COLO668 (cell line): ENCODE results near the gene FOXP2.
"Not testable (repeated sequence)": the region's sequence is repeated elsewhere in the genome, so short reads cannot be mapped to it uniquely, and the experiment has no call there.

ENCODE experiments used
- DNase-seq: peaks from one replicate; lab custom pipeline; 2025; ENCODE audit not compliant: unreplicated experiment; lab: John Stamatoyannopoulos, UW

FOXP2 gene

GRCh38 chr7:114414156-114415063 is at the start of gene FOXP2:
Gene FOXP2 (plus strand): TSS chr7:114414815. CDS start chr7:114426512, 11,697 bp downstream.
- DNase-seq = peak; percentile 41

GRCh38 chr7:114365791-114366190 is 48.8 kb upstream of the FOXP2 start:
- no peak for DNase-seq

GRCh38 chr7:114368492-114368891 is 46.1 kb upstream of the FOXP2 start:
- DNase-seq = no peak

GRCh38 chr7:114369294-114369693 is 45.3 kb upstream of the FOXP2 start:
- no peak for DNase-seq

GRCh38 chr7:114372619-114373018 is 42.0 kb upstream of the FOXP2 start:
- no peak for DNase-seq

GRCh38 chr7:114375907-114376306 is 38.7 kb upstream of the FOXP2 start:
- no peak for DNase-seq

- DNase-seq = not testable (repeated sequence)
Observed at GRCh38 chr7:114383946-114384345, 30.7 kb upstream of the FOXP2 start.

DNA sequence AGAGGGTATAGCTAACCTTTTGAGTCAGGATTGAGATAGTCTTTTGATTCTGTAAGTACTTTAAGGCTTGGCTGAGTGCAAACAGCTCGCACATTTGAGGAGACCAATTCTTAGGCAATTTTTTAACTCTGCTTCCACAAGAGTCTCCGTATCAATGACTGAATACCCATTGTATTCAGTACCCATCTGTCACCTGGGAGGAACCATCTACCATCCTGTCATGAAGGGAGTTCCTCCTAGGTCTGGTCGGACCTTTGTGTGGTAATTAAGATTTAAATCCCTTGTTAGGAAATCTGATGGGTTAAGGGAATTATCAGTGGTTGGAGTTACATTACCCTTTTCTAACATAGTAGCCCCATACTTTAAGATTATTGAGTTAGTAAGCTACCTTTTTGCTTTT is 30.3 kb upstream of the FOXP2 start:
- DNase-seq = not testable (repeated sequence)

DNA sequence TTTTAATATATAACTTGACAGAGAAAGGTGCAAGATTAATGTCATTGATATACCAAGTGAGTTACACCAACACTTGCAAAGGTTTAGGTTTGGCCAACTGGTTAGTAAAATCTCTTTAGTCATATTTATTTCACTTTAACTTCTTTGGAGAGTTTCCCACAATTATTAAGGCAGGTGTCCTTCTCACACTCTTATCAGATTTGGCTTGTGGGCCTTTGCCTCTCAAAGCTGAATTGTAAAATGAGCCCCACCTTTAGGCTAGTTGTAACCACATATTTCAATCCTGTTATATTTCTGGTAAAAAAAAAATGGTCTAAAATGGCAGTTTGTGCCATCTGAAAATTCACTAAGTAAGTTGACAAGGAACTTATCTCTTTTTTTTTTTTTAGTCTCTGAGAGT is 26.6 kb upstream of the FOXP2 start:
- DNase-seq = no peak

DNA sequence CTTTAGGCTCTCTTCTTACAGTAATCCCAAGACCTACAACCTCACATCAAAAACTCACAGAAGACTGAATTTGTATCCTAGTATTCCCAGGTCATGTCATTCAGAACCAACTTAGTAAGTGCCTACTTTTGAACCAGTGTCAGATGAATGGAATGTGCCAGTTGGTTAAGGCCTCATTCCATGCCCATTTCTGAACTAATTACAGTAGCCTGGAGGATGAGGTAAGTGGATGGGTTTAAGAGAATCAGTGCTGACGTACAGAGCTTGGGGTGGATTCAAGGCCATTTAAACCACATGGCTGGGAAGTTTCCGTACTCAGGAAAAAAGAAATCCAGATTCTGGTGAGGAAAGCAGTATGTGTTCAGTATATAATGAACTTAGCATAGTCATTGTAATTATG is 21.9 kb upstream of the FOXP2 start:
- DNase-seq = no peak

DNA sequence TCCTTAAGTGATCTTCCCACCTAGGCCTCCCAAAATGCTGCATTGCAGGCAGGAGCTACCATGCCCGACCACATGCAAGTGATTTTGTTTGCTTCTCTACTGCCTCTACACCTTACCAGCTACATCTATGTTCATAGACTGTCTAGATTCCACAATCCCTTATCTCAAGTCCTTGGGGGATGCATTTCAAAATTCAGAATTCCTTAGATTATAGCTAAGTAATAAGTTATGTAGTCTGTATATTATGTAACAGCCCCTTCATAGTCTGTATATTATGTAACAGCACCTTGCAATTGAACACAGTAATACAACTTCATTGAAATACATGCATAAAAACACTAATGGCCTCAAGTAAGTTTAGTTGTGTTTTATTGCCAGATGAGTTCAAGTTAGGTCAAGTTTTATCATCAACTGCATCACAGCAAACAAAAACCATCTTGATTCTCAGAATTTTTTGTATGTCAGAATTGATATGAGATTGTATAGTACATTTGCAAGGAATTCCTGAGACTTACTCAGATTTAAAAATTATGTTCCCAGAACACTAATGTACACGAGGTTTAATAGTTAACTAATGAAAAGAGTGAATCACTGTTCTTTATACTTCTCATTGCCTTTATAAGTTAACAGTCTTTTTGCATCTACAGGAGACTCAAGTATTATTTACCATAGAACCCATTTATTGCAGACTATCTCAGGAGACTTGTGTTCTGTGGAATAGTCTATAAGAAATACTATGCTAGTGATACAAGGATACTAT is 11.6 kb upstream of the FOXP2 start:
- DNase-seq = no peak

DNA sequence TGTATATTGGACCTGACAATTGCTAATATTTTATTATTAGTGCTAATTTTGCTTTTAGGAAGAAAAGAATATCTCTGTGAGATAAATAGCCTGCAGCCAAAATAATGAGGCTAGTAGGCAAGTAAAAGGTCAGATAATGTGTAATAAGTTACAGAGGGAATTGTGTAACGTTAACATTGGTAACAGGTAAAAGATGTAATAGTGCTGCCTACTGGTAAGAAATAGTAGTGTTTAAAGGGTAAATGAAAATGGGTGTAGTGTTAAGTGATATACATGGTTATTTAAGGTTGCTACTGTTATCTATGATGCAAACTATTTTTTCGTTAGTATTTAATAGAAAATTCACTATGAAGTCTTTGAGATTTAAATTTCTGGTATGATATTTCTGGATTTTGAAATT is 9.2 kb upstream of the FOXP2 start:
- no peak for DNase-seq

GRCh38 chr7:114409750-114410149 is 4.9 kb upstream of the FOXP2 start:
- DNase-seq = no peak

DNA sequence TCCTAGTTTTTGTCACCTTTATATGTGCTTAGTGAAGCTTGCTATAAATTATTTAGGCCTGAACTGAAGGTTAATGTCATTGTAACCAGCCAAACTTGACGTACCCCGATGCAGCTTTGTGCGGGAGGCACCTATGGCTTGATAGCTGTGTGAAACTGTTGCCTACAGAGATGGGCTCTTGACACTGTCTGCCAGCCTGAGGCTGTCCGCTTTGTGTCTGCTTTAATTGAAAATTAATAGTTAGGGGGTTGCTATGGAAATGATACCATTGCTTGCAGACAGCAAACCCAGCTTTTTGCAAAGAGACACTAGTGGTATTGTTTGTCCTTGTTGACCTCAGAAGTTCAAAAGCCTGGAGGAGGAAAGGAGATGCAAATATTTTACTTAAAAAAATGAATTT is 2.1 kb upstream of the FOXP2 start:
- DNase-seq = no peak

DNA sequence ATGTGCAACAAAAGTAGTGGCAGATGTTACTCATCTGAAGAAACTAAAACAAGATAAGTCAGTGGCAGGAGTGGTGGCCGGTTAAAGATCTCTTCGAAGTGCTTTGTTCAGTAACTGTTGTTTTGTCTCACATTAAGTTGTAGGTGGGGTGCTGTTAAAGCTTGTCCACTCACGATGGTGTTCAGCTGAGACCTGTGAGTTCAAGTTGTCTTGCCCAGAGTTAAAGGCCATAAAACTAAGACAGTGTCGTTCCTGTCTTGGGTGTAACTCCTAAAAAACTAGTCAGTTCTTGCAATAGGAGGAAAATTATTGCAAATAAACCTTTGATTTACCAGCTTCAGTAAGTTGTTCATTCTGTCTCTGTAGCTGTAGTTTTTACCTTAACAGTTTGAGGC is 857 bp upstream of the FOXP2 start:
- DNase-seq = no peak

DNA sequence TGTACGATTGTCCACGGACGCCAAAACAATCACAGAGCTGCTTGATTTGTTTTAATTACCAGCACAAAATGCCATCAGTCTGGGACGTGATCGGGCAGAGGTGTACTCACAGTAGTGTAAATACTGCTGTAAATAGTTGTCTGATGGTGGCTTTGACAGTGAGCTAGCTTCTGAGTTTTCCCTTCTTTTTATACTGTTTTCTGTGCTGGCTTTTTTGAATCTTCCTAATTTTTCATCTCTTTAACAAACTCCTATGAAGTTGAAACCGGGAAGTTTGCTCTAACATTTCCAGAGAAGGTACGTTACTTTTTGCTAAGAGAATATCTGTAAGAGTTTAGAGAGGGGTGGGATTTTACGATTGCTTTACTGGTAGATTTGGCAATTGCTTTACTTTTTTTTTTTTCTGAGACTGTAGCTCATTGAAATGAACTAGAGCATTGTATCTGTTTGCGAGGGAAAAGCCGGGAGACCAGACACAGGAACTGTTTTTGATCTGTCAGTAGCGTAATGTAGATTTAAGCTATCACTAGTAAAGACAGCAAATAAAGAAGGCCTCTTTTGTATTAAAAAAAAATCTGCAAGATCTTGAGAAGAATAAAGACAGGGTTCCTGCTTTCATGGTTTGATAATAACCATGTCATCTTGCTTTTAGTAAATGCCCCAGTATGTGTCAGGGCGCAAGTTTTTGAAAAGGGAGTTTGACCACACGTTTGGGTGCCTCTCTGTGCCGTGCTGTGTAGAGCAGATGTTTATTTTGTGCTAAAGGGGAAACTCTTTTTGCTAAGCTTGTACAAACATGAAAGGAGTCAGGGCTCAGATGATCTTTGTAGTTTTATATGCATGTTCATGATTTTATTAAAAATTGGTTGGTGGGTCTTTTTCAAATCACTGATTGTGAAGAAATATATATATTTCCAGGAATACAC is 712 bp downstream of the FOXP2 start:
- DNase-seq = peak; percentile 41

GRCh38 chr7:114416129-114416990 is 1.7 kb downstream of the FOXP2 start:
- no peak for DNase-seq

- no peak for DNase-seq
Observed at GRCh38 chr7:114417290-114417689, 2.7 kb downstream of the FOXP2 start.

DNA sequence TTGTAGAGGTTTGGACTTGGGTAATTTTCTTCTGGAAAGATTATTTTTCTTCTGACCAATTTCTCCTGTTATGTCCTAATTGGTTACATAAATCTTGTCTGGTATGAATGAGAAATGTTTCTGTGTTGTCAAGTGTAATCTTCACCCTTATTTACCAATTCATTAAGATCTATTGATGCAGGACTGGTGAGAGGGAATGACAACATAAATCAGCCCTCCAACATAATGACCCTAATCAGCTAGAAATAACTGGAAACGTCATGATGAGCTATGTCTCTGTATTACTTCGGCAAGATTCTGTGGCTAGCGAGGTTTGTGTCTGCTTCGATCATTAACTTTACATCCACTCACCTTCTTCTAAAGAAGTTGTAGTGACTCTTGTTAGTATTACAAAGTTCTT is 3.5 kb downstream of the FOXP2 start:
- DNase-seq = no peak
